Pulmonary artery endothelial cell (primary cell): ENCODE results near the gene HSFY2. TPM values are rescaled to one million over a fixed set of nuclear protein-coding genes. Genes with fewer than 3 reads are reported as not detected.
"Not testable (repeated sequence)": the region's sequence is repeated elsewhere in the genome, so short reads cannot be mapped to it uniquely, and the experiment has no call there.

Experiments used
- DNase-seq: peaks from one replicate; pipeline ENCODE4 v3.0.0-alpha.2; 2011; ENCODE audit warnings: low read depth, low spot score
- total RNA-seq: library from RNA; depleted of rRNA; stranded (reverse); fragments of >200 nt; gene quantifications from 2 replicates; pipeline ENCODE4 v1.2.3, GENCODE V29; 2014

Gene HSFY2
- not detected in 2 replicates for total RNA-seq

- not testable (repeated sequence) for DNase-seq
Observed at GRCh38 chrY:18773635-18774034, at the start of gene HSFY2. Gene HSFY2, minus strand, starts transcription at chrY:18773735. Its CDS starts 117 bp downstream, at chrY:18773618.

GRCh38 chrY:18815751-18816150 lies 42.2 kb upstream of the HSFY2 start:
- DNase-seq: not testable (repeated sequence)

- DNase-seq: not testable (repeated sequence)
Observed at GRCh38 chrY:18788757-18789406, 15.3 kb upstream of the HSFY2 start.

- DNase-seq: not testable (repeated sequence)
Observed at GRCh38 chrY:18754077-18754476, 19.5 kb downstream of the HSFY2 start.

GRCh38 chrY:18753133-18753815 lies 20.3 kb downstream of the HSFY2 start:
- not testable (repeated sequence) for DNase-seq

GRCh38 chrY:18723714-18724113 lies 49.8 kb downstream of the HSFY2 start:
- DNase-seq: not testable (repeated sequence)

Other genes with a start within 250 kb of the HSFY2 start
- gene HSFY1, start 227.0 kb downstream of the HSFY2 start, total RNA-seq: not detected in 2 replicates